Endothelial cell of umbilical vein (primary cell): Measurements from ENCODE around the gene MOCS1.

Source experiments
- EZH2 ChIP-seq: IDR thresholded peaks from 2 replicates; pipeline ENCODE4 v1.6.1; 2012; ENCODE audit warnings: borderline replicate concordance, low read depth, mild to moderate bottlenecking, moderate library complexity, low read length, inconsistent platforms; ENCODE audit not compliant: severe bottlenecking
- FOS ChIP-seq: IDR thresholded peaks from 2 replicates; pipeline ENCODE4 v1.6.1; 2011; ENCODE audit warnings: mild to moderate bottlenecking, low read length, moderate library complexity, borderline replicate concordance; ENCODE audit not compliant: insufficient read depth
- GATA2 ChIP-seq: IDR thresholded peaks from 2 replicates; pipeline ENCODE4 v1.7.0; 2011; ENCODE audit warnings: low read depth, mild to moderate bottlenecking, moderate library complexity, mixed read lengths, low read length; ENCODE audit not compliant: insufficient read length, insufficient read depth
- JUN ChIP-seq: IDR thresholded peaks from 2 replicates; pipeline ENCODE4 v1.6.1; 2011; ENCODE audit warnings: borderline replicate concordance, low read depth; ENCODE audit not compliant: insufficient read length, insufficient read depth
- MYC ChIP-seq: IDR thresholded peaks from one replicate; pipeline ENCODE4 v1.6.1; 2011; ENCODE audit warnings: mild to moderate bottlenecking, low read depth, low read length
- POLR2A ChIP-seq: IDR thresholded peaks from 2 replicates; pipeline ENCODE4 v1.6.1; 2012; ENCODE audit warnings: low read depth, mild to moderate bottlenecking, control low read depth, low read length
- POLR2AphosphoS5 ChIP-seq: IDR thresholded peaks from 2 replicates; pipeline ENCODE4 v1.6.1; 2012; ENCODE audit warnings: low read depth, mild to moderate bottlenecking, control low read depth, low read length, moderate library complexity; ENCODE audit not compliant: insufficient read depth
- TF ChIP-seq, protein P1 (sequence below), 2 donors: IDR thresholded peaks; 1 replicate in 1 of 2; 2 replicates in 1 of 2; pipeline ENCODE4 v1.5.1; 2011; ENCODE audit warnings: low read length in 2 of 2, mild to moderate bottlenecking in 2 of 2, moderate library complexity in 2 of 2, control low read depth in 1 of 2, inconsistent platforms in 1 of 2, low read depth in 1 of 2; ENCODE audit not compliant: insufficient read depth in 1 of 2; ENCODE audit errors: extremely low read depth in 1 of 2

GRCh38 chr6:39922821-39923220, 11.4 kb downstream of the MOCS1 start:
- no peak for TF ChIP-seq POLR2A
- no peak for TF ChIP-seq POLR2AphosphoS5
- TF ChIP-seq, protein P1, sequence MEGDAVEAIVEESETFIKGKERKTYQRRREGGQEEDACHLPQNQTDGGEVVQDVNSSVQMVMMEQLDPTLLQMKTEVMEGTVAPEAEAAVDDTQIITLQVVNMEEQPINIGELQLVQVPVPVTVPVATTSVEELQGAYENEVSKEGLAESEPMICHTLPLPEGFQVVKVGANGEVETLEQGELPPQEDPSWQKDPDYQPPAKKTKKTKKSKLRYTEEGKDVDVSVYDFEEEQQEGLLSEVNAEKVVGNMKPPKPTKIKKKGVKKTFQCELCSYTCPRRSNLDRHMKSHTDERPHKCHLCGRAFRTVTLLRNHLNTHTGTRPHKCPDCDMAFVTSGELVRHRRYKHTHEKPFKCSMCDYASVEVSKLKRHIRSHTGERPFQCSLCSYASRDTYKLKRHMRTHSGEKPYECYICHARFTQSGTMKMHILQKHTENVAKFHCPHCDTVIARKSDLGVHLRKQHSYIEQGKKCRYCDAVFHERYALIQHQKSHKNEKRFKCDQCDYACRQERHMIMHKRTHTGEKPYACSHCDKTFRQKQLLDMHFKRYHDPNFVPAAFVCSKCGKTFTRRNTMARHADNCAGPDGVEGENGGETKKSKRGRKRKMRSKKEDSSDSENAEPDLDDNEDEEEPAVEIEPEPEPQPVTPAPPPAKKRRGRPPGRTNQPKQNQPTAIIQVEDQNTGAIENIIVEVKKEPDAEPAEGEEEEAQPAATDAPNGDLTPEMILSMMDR (IDR thresholded peaks at IDR 0.05; ENCODE audit: extremely low read depth in 1 of 2, insufficient read depth in 1 of 2, low read depth in 1 of 2, low read length in 2 of 2) = no peak
- no peak for TF ChIP-seq JUN
- TF ChIP-seq EZH2 = no peak
- TF ChIP-seq MYC = no peak
- TF ChIP-seq GATA2 = no peak
- TF ChIP-seq FOS = no peak
